Endothelial cell of umbilical vein (primary cell): ENCODE results near the gene TMEM239. TPM values are rescaled to one million over a fixed set of nuclear protein-coding genes. Genes with fewer than 3 reads are reported as not detected.

Source experiments
- BruUV-seq: library from RNA; stranded (reverse); fragments of 400-500 nt; replicated peaks from 2 replicates; lab custom pipeline; 2021; lab: Mats Ljungman, UMichigan
- CTCF ChIA-PET: fragments of 300-600, 350-600 bp; sonication (Branson Sonifier 250); formaldehyde crosslinking; loops from one replicate; lab custom pipeline; 2021; ENCODE audit warnings: antibody characterized with exemption, inconsistent platforms; lab: Charles Lee
- POLR2A ChIA-PET: fragments of 300-600, 350-600 bp; sonication (Branson Sonifier 250); formaldehyde crosslinking; loops from one replicate; lab custom pipeline; 2021; ENCODE audit warnings: antibody characterized with exemption, inconsistent platforms; lab: Charles Lee
- DNase-seq: peaks from one replicate; pipeline ENCODE4 v3.0.0-alpha.2; 2011; ENCODE audit warnings: low read depth, low spot score
- FAIRE-seq: peaks from 2 replicates; lab custom pipeline; 2011; peaks lifted over from hg19 to GRCh38; lab: Jason Lieb, UNC
- H2AFZ ChIP-seq: 2 replicates; pipeline ENCODE4 v1.6.0; 2012; ENCODE audit warnings: low read depth, low read length, control low read depth, inconsistent platforms
- H3K27ac ChIP-seq: 2 replicates; pipeline ENCODE4 v1.5.1; 2011; ENCODE audit warnings: low read depth, mild to moderate bottlenecking, control low read depth, low read length, moderate library complexity; ENCODE audit not compliant: insufficient read depth
- H3K27me3 ChIP-seq, 2 experiments: 2 replicates each; pipeline versions ENCODE4 v1.6.0 to v1.6.1; 2011; ENCODE audit warnings: low read length in 2 of 2, mixed read lengths in 1 of 2; ENCODE audit not compliant: control insufficient read depth in 2 of 2, insufficient read depth in 2 of 2
- H3K36me3 ChIP-seq, 2 experiments: 2 replicates in 1 of 2; 3 replicates in 1 of 2; pipeline ENCODE4 v1.5.1; 2011; ENCODE audit warnings: low read length in 2 of 2, mild to moderate bottlenecking in 1 of 2, moderate library complexity in 1 of 2; ENCODE audit not compliant: control insufficient read depth in 2 of 2, insufficient read depth in 2 of 2; ENCODE audit errors: extremely low read depth in 1 of 2
- H3K4me1 ChIP-seq: 3 replicates; pipeline ENCODE4 v1.5.1; 2011; ENCODE audit warnings: mild to moderate bottlenecking, low read length; ENCODE audit not compliant: control insufficient read depth, insufficient read depth; ENCODE audit errors: extremely low read depth
- H3K4me2 ChIP-seq: 2 replicates; pipeline ENCODE4 v1.6.1; 2011; ENCODE audit warnings: low read length, control low read depth, mixed read lengths; ENCODE audit not compliant: insufficient read depth
- H3K4me3 ChIP-seq, 3 experiments: fragments of 200-600 bp in 1 of 3; sonication (generic), shearing (Covaris generic) in 1 of 3; replicated peaks in 1 of 3; 2 replicates each; pipeline ENCODE4 v1.5.1; 2011 to 2016; ENCODE audit warnings: control low read depth in 3 of 3, low read length in 3 of 3, mild to moderate bottlenecking in 2 of 3, inconsistent platforms in 1 of 3, low read depth in 1 of 3, moderate library complexity in 1 of 3; ENCODE audit not compliant: insufficient read depth in 1 of 3
- H3K79me2 ChIP-seq: 2 replicates; pipeline ENCODE4 v1.6.0; 2012; ENCODE audit warnings: low read length, inconsistent platforms; ENCODE audit not compliant: control insufficient read depth, insufficient read depth
- H3K9ac ChIP-seq: replicated peaks from 2 replicates; pipeline ENCODE3; 2011; ENCODE audit warnings: low read length, control low read depth; ENCODE audit not compliant: insufficient read depth; ENCODE audit errors: extremely low read depth
- H3K9me1 ChIP-seq: replicated peaks from 3 replicates; pipeline ENCODE4 v1.6.0; 2011; ENCODE audit warnings: mild to moderate bottlenecking, low read length; ENCODE audit not compliant: control insufficient read depth, insufficient read depth; ENCODE audit errors: extremely low read depth
- H3K9me3 ChIP-seq: replicated peaks from 2 replicates; pipeline ENCODE4 v1.5.1; 2012; ENCODE audit warnings: low read length, inconsistent platforms; ENCODE audit not compliant: control insufficient read depth, insufficient read depth
- H4K20me1 ChIP-seq: replicated peaks from 2 replicates; pipeline ENCODE3; 2011; ENCODE audit warnings: mild to moderate bottlenecking, low read length; ENCODE audit not compliant: control insufficient read depth, insufficient read depth; ENCODE audit errors: extremely low read depth
- CTCF ChIP-seq, 2 donors: IDR thresholded peaks; 1 replicate in 1 of 2; 2 replicates in 1 of 2; pipeline ENCODE4 v1.5.1; 2011; ENCODE audit warnings: low read length in 2 of 2, mild to moderate bottlenecking in 2 of 2, moderate library complexity in 2 of 2, control low read depth in 1 of 2, inconsistent platforms in 1 of 2, low read depth in 1 of 2; ENCODE audit not compliant: insufficient read depth in 1 of 2; ENCODE audit errors: extremely low read depth in 1 of 2
- EZH2 ChIP-seq: IDR thresholded peaks from 2 replicates; pipeline ENCODE4 v1.6.1; 2012; ENCODE audit warnings: borderline replicate concordance, low read depth, mild to moderate bottlenecking, moderate library complexity, low read length, inconsistent platforms; ENCODE audit not compliant: severe bottlenecking
- FOS ChIP-seq: IDR thresholded peaks from 2 replicates; pipeline ENCODE4 v1.6.1; 2011; ENCODE audit warnings: mild to moderate bottlenecking, low read length, moderate library complexity, borderline replicate concordance; ENCODE audit not compliant: insufficient read depth
- GATA2 ChIP-seq: IDR thresholded peaks from 2 replicates; pipeline ENCODE4 v1.7.0; 2011; ENCODE audit warnings: low read depth, mild to moderate bottlenecking, moderate library complexity, mixed read lengths, low read length; ENCODE audit not compliant: insufficient read length, insufficient read depth
- JUN ChIP-seq: IDR thresholded peaks from 2 replicates; pipeline ENCODE4 v1.6.1; 2011; ENCODE audit warnings: borderline replicate concordance, low read depth; ENCODE audit not compliant: insufficient read length, insufficient read depth
- MAX ChIP-seq: IDR thresholded peaks from 2 replicates; pipeline ENCODE4 v1.6.1; 2011; ENCODE audit not compliant: insufficient read depth, insufficient read length
- MYC ChIP-seq: IDR thresholded peaks from one replicate; pipeline ENCODE4 v1.6.1; 2011; ENCODE audit warnings: mild to moderate bottlenecking, low read depth, low read length
- POLR2A ChIP-seq: IDR thresholded peaks from 2 replicates; pipeline ENCODE4 v1.6.1; 2012; ENCODE audit warnings: low read depth, mild to moderate bottlenecking, control low read depth, low read length
- POLR2AphosphoS5 ChIP-seq: IDR thresholded peaks from 2 replicates; pipeline ENCODE4 v1.6.1; 2012; ENCODE audit warnings: low read depth, mild to moderate bottlenecking, control low read depth, low read length, moderate library complexity; ENCODE audit not compliant: insufficient read depth
- dilution Hi-C: fragments of 300-500 bp; cut with MboI; formaldehyde crosslinking; loops from one replicate; pipeline ENCODE4 v1.15.0; 2019; ENCODE audit warnings: low sequenced_read_pairs; ENCODE audit not compliant: extremely low pct_ligation_motif_present
- intact Hi-C: fragments of 100-400 bp; cut with micrococcal nuclease; formaldehyde crosslinking; loops from one replicate; pipeline ENCODE4 v1.10.0; 2022
- polyA plus RNA-seq, 4 experiments: library from polyadenylated mRNA; depleted of rRNA in 3 of 4; stranded (reverse) in 3 of 4; unstranded in 1 of 4; fragments of >200 nt; gene quantifications; 2 replicates each; pipeline versions ENCODE4 v1.2.1 to v1.2.3, GENCODE V29; 2011 to 2012; ENCODE audit warnings: missing spikeins in 1 of 4
- total RNA-seq: library from RNA; stranded (reverse); gene quantifications from 2 replicates; pipeline ENCODE4 v1.2.3, GENCODE V29; 2021

TMEM239 gene
- total and polyA plus RNA-seq, 2 donors (not counting 3 experiments of a cell fraction or from before 2014, with no cell fraction given) = not detected

GRCh38 chr20:2798814-2799213 lies 17.4 kb upstream of the TMEM239 start:
- Histone ChIP-seq H3K27ac (no peak overlapping the region), H4K20me1 (no peaks in the 10 kb centered on the region), H2AFZ (no peak overlapping the region), H3K9ac (no peak overlapping the region), H3K4me2 (no peak overlapping the region), H3K4me1 (peaks cover 6% of the 10 kb centered on the region), H3K9me3 (no peaks in the 10 kb centered on the region), H3K27me3 (peaks cover 29 to 40% of the 10 kb centered on the region in 2 experiments), H3K79me2 (no peaks in the 10 kb centered on the region), H3K36me3 (no peaks in the 10 kb centered on the region), H3K4me3 (no peak overlapping the region), H3K9me1 (no peaks in the 10 kb centered on the region)
- DNase-seq (no peak), FAIRE-seq (no peak)
- BruUV-seq = no TSS peak
- dilution Hi-C loops (no loop called here), intact Hi-C loops (no loop called here)
- CTCF ChIA-PET = interaction anchor here (2.7 kb wide), 1 partner anchor 53 kb away, joined by 7 read pairs; no protein-coding TSS in a partner anchor
- POLR2A ChIA-PET = no interaction called here
- TF ChIP-seq MAX (no peak), CTCF (IDR thresholded peaks at IDR 0.05; ENCODE audit: extremely low read depth in 1 of 2, insufficient read depth in 1 of 2, low read depth in 1 of 2, low read length in 2 of 2) (no peak), FOS (no peak)

GRCh38 chr20:2799271-2799670 lies 16.9 kb upstream of the TMEM239 start:
- dilution Hi-C loops (no loop called here), intact Hi-C loops (no loop called here)
- no peak for TF ChIP-seq CTCF (IDR thresholded peaks at IDR 0.05; ENCODE audit: extremely low read depth in 1 of 2, insufficient read depth in 1 of 2, low read depth in 1 of 2, low read length in 2 of 2)
- no peak for TF ChIP-seq EZH2
- no peak for TF ChIP-seq JUN
- TF ChIP-seq GATA2 = no peak
- no peak for TF ChIP-seq POLR2A
- TF ChIP-seq FOS = no peak
- TF ChIP-seq POLR2AphosphoS5 = no peak
- TF ChIP-seq MYC = no peak
- TF ChIP-seq MAX = no peak
- H3K4me2 ChIP-seq = no peak overlapping the region
- H2AFZ ChIP-seq = no peak overlapping the region
- no TSS peak for BruUV-seq
- DNase-seq (no peak), FAIRE-seq (no peak)
- H3K36me3 ChIP-seq = no peaks in the 10 kb centered on the region
- peaks cover 6% of the 10 kb centered on the region for H3K4me1 ChIP-seq
- H3K79me2 ChIP-seq = no peaks in the 10 kb centered on the region
- no peak overlapping the region for H3K27ac ChIP-seq
- H3K4me3 ChIP-seq = no peak overlapping the region
- POLR2A ChIA-PET = no interaction called here
- CTCF ChIA-PET = interaction anchor here (2.7 kb wide), 1 partner anchor 53 kb away, joined by 7 read pairs; no protein-coding TSS in a partner anchor
- H4K20me1 ChIP-seq = no peaks in the 10 kb centered on the region
- H3K9me1 ChIP-seq = no peaks in the 10 kb centered on the region
- H3K9me3 ChIP-seq = no peaks in the 10 kb centered on the region
- peaks cover 34 to 45% of the 10 kb centered on the region in 2 experiments for H3K27me3 ChIP-seq
- no peak overlapping the region for H3K9ac ChIP-seq
